Omental fat pad (tissue), 4 donors: ENCODE results near the gene SSH2. TPM values are rescaled to one million over a fixed set of nuclear protein-coding genes. Genes with fewer than 3 reads are reported as not detected.

Source experiments
- ATAC-seq: fragments of 150-250 bp; one replicate; pipeline ENCODE4 v1.9.1; 2016; ENCODE audit warnings: mild to moderate bottlenecking, moderate library complexity; ENCODE audit not compliant: low FRiP score
- DNase-seq: peaks from one replicate; pipeline ENCODE4 v3.0.0-alpha.2; 2019; ENCODE audit warnings: low spot score
- CTCF ChIP-seq, 3 donors: fragments of 450-650 bp; IDR thresholded peaks; one replicate each; pipeline ENCODE4 v1.5.1; 2016 to 2017; ENCODE audit warnings: antibody characterized with exemption in 3 of 3, mild to moderate bottlenecking in 3 of 3, moderate library complexity in 2 of 3
- total RNA-seq, 4 donors: library from RNA; depleted of rRNA; stranded (reverse); fragments of >200 nt; gene quantifications; one replicate each; pipeline ENCODE4 v1.1.0, GENCODE V29; 2016

Gene SSH2
- total RNA-seq, 4 donors from 2014 or later, result 25.1 to 88.0 (median 35.8) TPM

- no peak for TF ChIP-seq CTCF (IDR thresholded peaks at IDR 0.05)
- ATAC-seq (no peak), DNase-seq (no peak)
These were observed 282.0 kb downstream of the SSH2 start for GRCh38 chr17:29648005-29648404.

DNA sequence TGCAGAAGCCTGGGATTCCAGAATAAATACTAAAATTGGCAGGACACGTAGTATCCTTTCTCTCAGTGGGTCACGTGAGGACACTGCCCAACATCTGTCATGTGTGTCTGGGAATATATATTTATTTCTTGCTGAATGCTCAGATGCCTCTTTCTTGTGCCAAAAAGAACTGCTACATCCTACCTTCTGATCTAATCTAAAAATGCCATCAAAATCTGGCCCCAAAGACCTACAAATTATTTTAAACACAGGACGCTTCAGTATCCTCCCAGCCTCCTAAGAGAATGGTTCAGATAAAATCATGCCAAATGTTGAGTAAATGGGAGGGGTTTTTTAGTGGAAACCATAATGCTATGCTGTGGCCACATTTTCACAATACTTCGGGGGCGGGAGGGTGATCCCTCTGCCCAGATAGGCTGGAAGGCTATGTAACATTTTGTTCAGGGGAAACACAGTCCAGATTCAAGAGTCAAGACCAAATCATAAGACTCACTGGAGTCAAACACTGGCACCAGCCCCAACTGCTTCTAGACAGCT, 284.4 kb downstream of the SSH2 start:
- ATAC-seq (peak; percentile 82), DNase-seq (peak; percentile 44)
- TF ChIP-seq CTCF (IDR thresholded peaks at IDR 0.05), result no peak

DNA sequence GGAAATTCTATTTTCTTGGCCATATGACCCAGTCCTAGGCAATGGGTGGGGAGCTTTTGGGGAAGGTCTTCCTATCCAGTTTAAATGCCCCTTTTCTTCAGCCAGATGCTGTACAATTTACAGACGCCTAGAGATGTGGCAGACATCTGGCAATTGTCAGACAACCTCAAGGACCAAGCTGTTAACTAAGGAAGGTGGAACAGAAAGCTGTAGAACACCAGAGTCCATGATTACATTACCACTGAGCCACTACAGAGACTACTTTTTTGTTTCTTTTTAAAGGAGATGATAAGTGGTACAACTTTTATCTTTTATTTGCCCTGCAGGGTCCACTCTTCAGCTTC, 286.2 kb downstream of the SSH2 start:
- TF ChIP-seq CTCF (IDR thresholded peaks at IDR 0.05), result no peak
- ATAC-seq (no peak), DNase-seq (no peak)

DNA sequence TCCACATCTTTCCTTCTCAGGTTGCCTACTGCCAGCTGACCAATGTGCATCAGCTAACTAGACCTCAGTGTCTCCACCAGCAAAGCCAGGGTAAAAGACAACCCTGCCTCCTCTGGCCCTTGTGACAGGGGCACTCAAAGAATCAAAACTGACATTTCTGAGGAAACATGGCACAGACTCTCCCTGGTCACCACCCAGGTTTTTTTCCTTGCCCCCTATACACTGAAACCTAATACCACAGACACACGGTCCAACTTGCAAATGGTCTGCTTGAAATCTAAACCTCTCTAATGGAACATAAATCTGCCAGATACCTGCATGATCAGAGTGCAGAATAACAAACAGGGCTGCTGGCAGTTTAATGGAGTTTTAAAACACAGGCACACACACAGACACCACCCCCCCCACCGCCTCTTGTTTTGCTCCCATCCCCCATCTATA, 287.8 kb downstream of the SSH2 start:
- no peak for TF ChIP-seq CTCF (IDR thresholded peaks at IDR 0.05)
- ATAC-seq, result no peak
- DNase-seq, result no peak

DNA sequence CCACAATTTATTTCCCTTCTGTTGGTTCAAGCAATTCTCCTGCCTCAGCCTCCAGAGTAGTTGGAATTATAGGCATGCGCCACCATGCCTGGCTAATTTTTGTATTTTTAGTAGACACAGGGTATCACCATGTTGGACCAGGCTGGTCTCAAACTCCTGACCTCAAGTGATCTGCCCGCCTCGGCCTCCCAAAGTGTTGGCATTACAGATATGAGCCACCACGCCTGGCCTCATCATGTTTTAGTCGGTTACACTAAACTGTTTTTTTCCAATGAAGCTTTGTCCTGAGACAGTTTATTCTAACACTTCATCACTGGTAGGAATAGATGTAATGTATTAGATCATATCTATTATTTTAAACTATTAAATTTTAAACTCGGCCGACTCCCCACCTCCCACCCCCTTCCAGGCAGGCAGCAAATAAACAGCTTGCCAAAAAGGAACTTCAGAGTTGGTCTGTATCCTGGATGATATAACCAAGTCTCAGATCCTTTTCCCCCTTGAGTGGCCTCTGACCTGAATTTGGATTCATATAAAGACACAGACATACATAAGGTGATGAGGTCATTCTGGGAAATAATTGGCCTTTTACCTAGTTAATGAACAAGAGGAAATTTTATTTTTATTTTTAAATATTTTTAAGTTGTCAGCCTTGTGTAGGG, 288.9 kb downstream of the SSH2 start:
- no peak for DNase-seq
- no peak for TF ChIP-seq CTCF (IDR thresholded peaks at IDR 0.05)
- ATAC-seq, result no peak

DNA sequence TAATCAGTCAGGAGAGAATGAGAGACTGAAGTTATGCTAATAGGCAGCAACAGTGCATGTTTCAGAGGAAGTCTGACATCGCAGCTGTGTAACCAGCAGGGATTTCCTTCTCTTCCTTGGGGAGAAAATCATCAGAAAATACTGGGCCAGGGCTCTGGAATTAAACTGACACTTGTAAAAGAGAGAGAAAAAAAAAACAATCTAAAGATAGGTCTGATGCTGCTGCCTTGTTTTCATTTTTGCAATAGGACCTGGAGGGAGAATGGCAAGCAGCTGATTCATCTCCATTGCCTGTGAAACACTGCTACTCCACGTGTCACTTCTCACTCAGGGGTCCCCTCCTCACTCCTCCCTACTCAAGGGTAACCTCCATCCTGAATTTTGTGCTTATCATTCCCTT, 289.6 kb downstream of the SSH2 start:
- TF ChIP-seq CTCF (IDR thresholded peaks at IDR 0.05), result no peak
- ATAC-seq (no peak), DNase-seq (no peak)

DNA sequence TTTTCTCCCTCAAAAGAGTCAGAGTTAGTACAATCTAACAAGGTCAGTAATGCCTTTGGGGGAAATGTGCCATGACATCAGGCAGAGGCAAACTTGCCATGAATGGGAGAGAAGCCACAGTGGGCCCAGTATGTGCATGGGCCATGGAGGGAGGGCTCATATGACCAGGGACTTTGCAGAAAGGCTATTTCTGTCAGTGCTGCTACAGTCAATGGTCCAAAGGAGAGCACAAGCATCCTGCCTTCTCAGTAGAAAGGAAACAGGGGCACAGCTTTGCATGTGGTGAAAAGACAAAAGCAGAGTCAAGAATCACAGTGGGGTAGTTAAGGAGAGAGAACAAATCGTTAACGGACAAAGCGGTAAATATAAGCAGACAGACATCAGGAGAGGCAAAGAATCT, 296.1 kb downstream of the SSH2 start:
- DNase-seq (no peak), ATAC-seq (no peak)
- TF ChIP-seq CTCF (IDR thresholded peaks at IDR 0.05), result no peak
